ENCODE data around the gene GP9. TPM values are rescaled to one million over a fixed set of nuclear protein-coding genes. Genes with fewer than 3 reads are reported as not detected.
A peak's percentile ranks its signal among the peaks of the same experiment; 100 is the strongest.
"Not testable (repeated sequence)": the region's sequence is repeated elsewhere in the genome, so short reads cannot be mapped to it uniquely, and the experiment has no call there.

Gene GP9
- polyA plus RNA-seq, 2 of the 4 experiments (the other 2 are of a cell fraction), result not detected

GRCh38 chr3:129085818-129086217 is 25.2 kb downstream of the GP9 start:
- no peaks in the 10 kb centered on the region for H3K4me1 ChIP-seq
- FAIRE-seq, result no peak
- no peak overlapping the region for H3K4me3 ChIP-seq
- H3K27ac ChIP-seq, result no peak overlapping the region
- WGBS (ENCODE audit: missing lambda C conversion rate), result 62% methylated on average over 2 of the region's 4 CpGs
- TF ChIP-seq GATA3 (IDR thresholded peaks at IDR 0.05; ENCODE audit: borderline replicate concordance), result no peak
- POLR2A ChIA-PET, result no interaction called here
- H3K9me3 ChIP-seq, result no peaks in the 10 kb centered on the region
- DNase-seq (ENCODE audit: low read depth in 1 of 2, low spot score in 1 of 2), result no peak
- CTCF ChIA-PET, result interaction anchor here (2.7 kb wide), 1 partner anchor 32 kb away, joined by 10 read pairs; no protein-coding TSS in a partner anchor
- ATAC-seq, result no peak
- H3K4me2 ChIP-seq, result no peak overlapping the region

- no peaks in the 10 kb centered on the region for H3K9me3 ChIP-seq
- POLR2A ChIA-PET, result no interaction called here
- TF ChIP-seq HEYL (CRISPR knock-in tag; IDR thresholded peaks at IDR 0.05) (no peak), JUN (IDR thresholded peaks at IDR 0.05) (no peak), ZC3H11A (IDR thresholded peaks at IDR 0.05) (no peak), CBX2 (IDR thresholded peaks at IDR 0.05; ENCODE audit: borderline replicate concordance, low read depth) (no peak), RARB (CRISPR knock-in tag; IDR thresholded peaks at IDR 0.05) (no peak), HOXB5 (CRISPR knock-in tag; IDR thresholded peaks at IDR 0.05) (no peak), CHD4 (IDR thresholded peaks at IDR 0.05; ENCODE audit: borderline replicate concordance) (no peak), RCOR1 (IDR thresholded peaks at IDR 0.05; ENCODE audit: low read depth, low read length) (no peak), BCL3 (IDR thresholded peaks at IDR 0.05) (no peak), EHMT2 (IDR thresholded peaks at IDR 0.05; ENCODE audit: low read depth) (no peak), TFCP2L1 (CRISPR knock-in tag; IDR thresholded peaks at IDR 0.05) (no peak), SMC3 (IDR thresholded peaks at IDR 0.05) (no peak), NPAS2 (CRISPR knock-in tag; IDR thresholded peaks at IDR 0.05; ENCODE audit: borderline replicate concordance) (no peak), HOXB13 (CRISPR knock-in tag; IDR thresholded peaks at IDR 0.05; ENCODE audit: low read depth) (no peak), NFE2L2 (conservative IDR thresholded peaks at IDR 0.05; ENCODE audit: low read length) (no peak)
- no peak overlapping the region for H3K4me3 ChIP-seq
- no peak overlapping the region for H3K27ac ChIP-seq
- no peak for FAIRE-seq
- no peaks in the 10 kb centered on the region for H3K4me1 ChIP-seq
- DNase-seq (ENCODE audit: low read depth in 1 of 2, low spot score in 1 of 2), result no peak
- H3K4me2 ChIP-seq, result no peak overlapping the region
- no peak for ATAC-seq
- 92% methylated on average over 5 of the region's 8 CpGs for WGBS (ENCODE audit: missing lambda C conversion rate)
- CTCF ChIA-PET, result interaction anchor here (2.7 kb wide), 1 partner anchor 34 kb away, joined by 10 read pairs; no protein-coding TSS in a partner anchor
These were observed 26.6 kb downstream of the GP9 start for GRCh38 chr3:129087138-129087702.

GRCh38 chr3:129087904-129088303 is 27.3 kb downstream of the GP9 start:
- POLR2A ChIA-PET, result not testable (repeated sequence)
- DNase-seq (ENCODE audit: low read depth in 1 of 2, low spot score in 1 of 2), result peak in 1 of 2 experiments; percentile 25

GRCh38 chr3:129088312-129088711 is 27.7 kb downstream of the GP9 start:
- DNase-seq (ENCODE audit: low read depth in 1 of 2, low spot score in 1 of 2); FAIRE-seq; H3K4me1 ChIP-seq; H3K9me3 ChIP-seq; CTCF ChIA-PET; POLR2A ChIA-PET; H3K4me2 ChIP-seq; H3K4me3 ChIP-seq; H3K27ac ChIP-seq: not testable (repeated sequence)
- WGBS (ENCODE audit: missing lambda C conversion rate), result no CpG with 5 or more reads among the region's 6 CpGs
- peak; percentile 6 to 31; a peak in 3 of 6 replicates for ATAC-seq

More at GRCh38 chr3:129087904-129088303, 27.3 kb downstream of the GP9 start:
- H3K4me3 ChIP-seq, H3K27ac ChIP-seq, H3K4me2 ChIP-seq, H3K4me1 ChIP-seq, H3K9me3 ChIP-seq, FAIRE-seq: not testable (repeated sequence)
- no CpG with 5 or more reads among the region's 9 CpGs for WGBS (ENCODE audit: missing lambda C conversion rate)
- ATAC-seq, result peak; percentile 55 to 91
- CTCF ChIA-PET, result interaction anchor here (2.7 kb wide), 1 partner anchor 34 kb away, joined by 10 read pairs; no protein-coding TSS in a partner anchor

GRCh38 chr3:129095285-129095684 is 34.7 kb downstream of the GP9 start:
- no peak for FAIRE-seq
- Histone ChIP-seq H3K4me2 (no peak overlapping the region), H3K9me3 (no peaks in the 10 kb centered on the region), H3K4me3 (no peak overlapping the region), H3K4me1 (no peaks in the 10 kb centered on the region), H3K27ac (no peak overlapping the region)
- ChIA-PET POLR2A (no interaction called here), CTCF (interaction anchor here (1.5 to 2.4 kb wide), 2 partner anchors 42 to 125 kb away, joined by 6 to 10 read pairs; no protein-coding TSS in a partner anchor)
- no peak for TF ChIP-seq RAD21 (conservative IDR thresholded peaks at IDR 0.05 in 1 of 2, IDR thresholded peaks at IDR 0.05 in 1 of 2)
- TF ChIP-seq CBX2 (IDR thresholded peaks at IDR 0.05; ENCODE audit: borderline replicate concordance, low read depth), result no peak
- no peak for TF ChIP-seq ZNF302 (CRISPR knock-in tag; IDR thresholded peaks at IDR 0.05)
- no peak for TF ChIP-seq MAFK (IDR thresholded peaks at IDR 0.05; ENCODE audit: partially characterized antibody)
- no peak for TF ChIP-seq HOXA7 (CRISPR knock-in tag; IDR thresholded peaks at IDR 0.05)
- TF ChIP-seq NPAS2 (CRISPR knock-in tag; IDR thresholded peaks at IDR 0.05; ENCODE audit: borderline replicate concordance), result no peak
- TF ChIP-seq CEBPB (IDR thresholded peaks at IDR 0.05), result no peak
- TF ChIP-seq CBX8 (IDR thresholded peaks at IDR 0.05), result no peak
- no peak for TF ChIP-seq EHMT2 (IDR thresholded peaks at IDR 0.05; ENCODE audit: low read depth)
- TF ChIP-seq JUNB (IDR thresholded peaks at IDR 0.05), result no peak
- TF ChIP-seq NR3C1 (IDR thresholded peaks at IDR 0.05), result no peak
- no peak for DNase-seq (ENCODE audit: low read depth in 1 of 2, low spot score in 1 of 2)
- 93% methylated on average over 8 of the region's 10 CpGs for WGBS (ENCODE audit: missing lambda C conversion rate)
- no peak for ATAC-seq
